Measurements from ENCODE around the gene PLA2G4E.

The PLA2G4E gene

DNA sequence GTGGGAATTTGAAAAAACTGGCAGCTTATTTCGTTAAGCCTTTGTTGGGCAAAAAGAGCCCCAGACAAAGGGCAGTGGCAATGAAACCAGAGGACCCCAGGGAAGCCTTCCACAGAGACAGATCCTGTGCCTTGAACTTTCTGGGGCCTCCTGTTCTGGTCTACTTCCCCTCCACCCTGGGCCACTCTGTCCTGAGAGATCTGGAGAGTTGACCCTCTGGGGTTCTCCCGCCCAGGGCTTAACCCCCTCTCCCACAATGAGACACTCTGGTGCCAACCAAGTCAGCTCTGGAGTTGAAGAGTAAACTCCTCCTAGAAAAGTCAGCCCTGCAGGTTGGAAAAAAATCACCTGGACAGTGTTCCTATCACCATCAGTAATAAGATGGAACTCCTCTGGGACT lies 69.3 kb downstream of the PLA2G4E start:
- DNase-seq, result no peak

DNA sequence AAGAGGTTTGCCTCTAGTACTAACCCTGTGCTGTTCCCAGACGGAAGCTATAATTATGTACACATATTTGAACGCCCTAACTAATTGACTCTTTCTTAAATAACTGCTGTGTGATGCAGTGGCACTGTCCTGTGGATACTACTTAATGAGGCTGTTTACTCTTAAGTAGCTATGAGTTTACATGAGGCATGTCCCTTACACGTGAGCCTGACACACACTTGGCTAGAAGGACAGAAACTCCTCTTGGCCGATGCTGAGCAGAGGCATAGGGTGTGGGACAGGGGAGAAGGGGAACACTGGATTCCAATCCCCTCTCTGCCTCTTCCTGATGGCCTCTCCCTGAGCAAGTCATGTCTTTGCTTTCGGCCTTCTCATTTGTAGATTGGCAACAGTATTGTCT lies 70.4 kb downstream of the PLA2G4E start:
- peak; percentile 40 for DNase-seq

DNA sequence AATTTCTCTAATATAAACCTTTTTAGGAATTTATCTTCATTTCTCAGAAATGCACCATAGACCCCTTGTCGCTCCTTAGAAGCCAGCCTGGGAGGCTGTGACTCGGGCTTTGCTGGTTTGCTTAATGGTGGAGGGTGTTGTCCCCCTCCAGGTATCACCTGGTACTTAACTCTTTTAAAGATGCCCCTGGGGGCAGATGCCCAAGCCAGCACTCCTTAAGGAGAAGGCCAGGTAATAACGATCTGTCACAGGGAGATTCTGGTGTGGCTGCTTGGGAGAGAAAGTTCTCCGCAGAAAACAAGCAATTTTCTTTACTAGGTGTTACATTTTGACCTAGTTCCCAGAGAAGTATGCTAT lies 70.7 kb downstream of the PLA2G4E start:
- DNase-seq, result no peak

DNA sequence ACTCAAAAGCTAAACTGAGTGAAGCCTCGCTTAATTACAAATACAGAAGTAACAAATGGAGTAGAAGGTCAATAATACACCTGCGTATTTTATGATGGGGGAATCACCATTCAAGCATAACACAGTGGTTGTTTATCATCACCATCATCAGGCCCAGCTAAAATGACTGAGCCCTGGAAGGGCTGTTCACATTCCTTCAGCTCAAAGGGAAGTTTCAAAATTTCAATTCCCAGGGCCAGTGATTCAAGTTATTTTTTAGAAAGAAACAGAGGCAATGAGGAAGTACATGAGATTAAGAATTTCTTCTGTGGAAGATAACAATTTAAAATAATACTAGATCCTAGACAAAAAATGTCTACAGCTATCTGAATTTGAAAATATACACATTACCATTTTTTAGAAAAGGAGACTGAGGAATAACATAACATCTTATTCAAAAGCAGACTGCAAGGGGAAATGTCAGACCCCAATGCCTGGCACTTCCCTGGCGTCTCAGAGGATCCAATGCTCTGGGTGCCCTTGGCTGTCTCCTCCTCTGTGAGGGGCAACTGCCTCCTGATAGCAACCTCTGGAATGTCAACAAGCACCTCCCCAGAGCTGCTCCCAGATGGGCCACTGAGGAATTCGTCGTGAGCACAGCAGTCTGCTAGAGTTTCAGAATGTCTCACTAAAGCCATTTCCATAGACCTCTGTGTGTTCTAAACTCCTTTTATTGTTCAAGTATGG lies 71.3 kb downstream of the PLA2G4E start:
- no peak for DNase-seq

DNA sequence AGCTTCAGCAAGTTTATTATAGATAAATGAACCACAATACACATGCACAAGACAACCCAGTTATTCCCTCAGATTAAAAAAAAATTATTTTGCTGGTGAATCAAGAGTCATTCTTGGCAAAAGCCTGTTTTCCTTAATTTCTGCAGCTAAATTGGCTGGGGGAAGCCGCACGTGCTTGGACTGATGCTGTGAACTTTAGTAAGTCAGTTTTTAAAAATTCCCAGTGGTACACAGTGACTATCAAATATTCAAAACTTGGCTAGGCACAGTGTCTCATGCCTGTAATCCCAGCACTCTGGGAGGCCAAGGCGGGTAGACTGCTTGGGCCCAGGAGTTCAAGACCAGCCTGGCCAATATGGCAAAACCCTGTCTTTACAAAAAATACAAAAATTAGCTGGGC lies 72.4 kb downstream of the PLA2G4E start:
- DNase-seq, result no peak

DNA sequence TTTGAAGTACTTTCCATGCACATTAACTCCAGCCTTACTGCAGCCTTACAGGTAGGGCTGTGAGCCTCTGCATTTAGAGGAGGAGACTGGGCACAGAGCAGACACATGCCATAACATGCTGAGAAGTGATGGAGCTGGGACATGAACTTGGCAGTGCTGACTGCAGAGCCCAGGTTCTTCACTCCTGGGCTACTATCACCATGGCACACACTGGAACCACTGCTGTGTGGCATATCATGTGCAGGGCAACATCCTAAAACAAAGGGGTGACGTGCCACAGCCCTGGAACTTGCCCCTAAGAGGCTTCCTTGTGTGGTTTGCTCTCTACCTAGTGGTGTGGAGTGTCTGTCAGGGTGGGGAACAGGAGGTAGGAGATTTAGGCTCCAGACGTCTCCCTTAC lies 73.9 kb downstream of the PLA2G4E start:
- no peak for DNase-seq

DNA sequence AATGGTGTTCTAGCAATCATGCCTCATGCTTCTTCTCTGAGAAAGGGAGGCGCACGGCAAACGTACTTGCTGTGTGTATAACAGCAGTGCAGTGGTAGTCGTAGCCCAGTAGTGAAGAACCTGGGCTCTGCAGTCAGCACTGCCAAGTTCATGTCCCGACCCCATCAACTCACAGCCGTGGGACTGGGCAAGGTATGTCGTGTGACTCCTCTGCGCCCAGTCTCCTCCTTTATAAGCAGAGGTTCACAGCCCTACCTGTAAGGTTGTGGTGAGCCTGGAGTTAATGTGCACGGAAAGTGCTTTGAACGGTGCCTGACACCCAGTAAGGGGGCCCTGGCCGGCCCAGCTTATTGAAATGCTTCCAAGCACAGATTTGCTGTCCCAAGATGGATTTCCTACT lies 75.1 kb downstream of the PLA2G4E start:
- peak; percentile 39 for DNase-seq

DNA sequence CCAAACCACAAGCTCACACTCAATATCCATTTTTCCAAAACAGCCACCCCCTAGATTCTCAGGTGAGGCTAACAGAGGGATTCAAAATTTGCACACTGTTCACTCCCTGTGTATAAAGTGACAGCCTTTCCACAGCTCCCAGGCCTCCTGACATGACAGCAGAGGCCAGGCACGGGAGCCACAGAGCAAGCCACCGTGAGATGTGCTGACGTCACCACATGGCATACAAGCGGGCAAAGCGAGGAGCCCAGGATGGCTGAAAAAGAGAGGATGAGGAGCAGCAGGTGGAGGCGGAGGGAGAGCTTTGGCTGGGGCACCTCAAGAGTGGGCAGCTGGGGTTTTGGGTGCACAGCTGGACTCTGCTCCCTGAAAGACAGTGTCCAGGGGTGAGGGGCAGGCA lies 75.6 kb downstream of the PLA2G4E start:
- peak; percentile 27 for DNase-seq

DNA sequence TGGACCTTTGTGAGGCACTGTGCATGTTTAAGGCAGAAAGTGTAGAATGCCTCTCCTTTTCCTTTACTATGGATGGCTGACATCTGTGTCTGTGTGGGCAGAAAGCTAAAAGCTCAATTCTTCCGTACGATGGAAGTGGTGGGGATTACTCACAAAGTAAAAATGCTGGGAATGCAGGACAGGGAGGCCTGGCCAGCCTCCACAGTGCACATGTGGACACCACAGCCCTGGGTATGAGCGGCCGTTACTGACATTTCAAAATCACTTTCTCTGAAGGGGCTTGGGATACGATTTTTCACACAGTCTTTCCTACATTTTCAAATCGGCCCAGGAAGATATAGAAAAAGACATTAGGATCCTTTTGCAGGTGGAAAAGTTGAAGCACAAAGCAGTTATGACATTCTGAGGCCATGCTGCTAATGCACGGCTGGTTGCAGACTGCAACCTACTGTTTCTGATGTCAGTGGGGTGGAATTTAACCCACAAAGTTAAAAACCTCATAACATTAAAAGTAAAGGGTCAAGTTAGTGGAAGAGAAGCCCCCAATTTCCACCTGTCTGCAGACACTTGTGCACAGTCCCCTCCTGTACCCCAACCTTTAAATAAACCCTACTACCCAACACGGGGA lies 76.4 kb downstream of the PLA2G4E start:
- peak; percentile 74 for DNase-seq

DNA sequence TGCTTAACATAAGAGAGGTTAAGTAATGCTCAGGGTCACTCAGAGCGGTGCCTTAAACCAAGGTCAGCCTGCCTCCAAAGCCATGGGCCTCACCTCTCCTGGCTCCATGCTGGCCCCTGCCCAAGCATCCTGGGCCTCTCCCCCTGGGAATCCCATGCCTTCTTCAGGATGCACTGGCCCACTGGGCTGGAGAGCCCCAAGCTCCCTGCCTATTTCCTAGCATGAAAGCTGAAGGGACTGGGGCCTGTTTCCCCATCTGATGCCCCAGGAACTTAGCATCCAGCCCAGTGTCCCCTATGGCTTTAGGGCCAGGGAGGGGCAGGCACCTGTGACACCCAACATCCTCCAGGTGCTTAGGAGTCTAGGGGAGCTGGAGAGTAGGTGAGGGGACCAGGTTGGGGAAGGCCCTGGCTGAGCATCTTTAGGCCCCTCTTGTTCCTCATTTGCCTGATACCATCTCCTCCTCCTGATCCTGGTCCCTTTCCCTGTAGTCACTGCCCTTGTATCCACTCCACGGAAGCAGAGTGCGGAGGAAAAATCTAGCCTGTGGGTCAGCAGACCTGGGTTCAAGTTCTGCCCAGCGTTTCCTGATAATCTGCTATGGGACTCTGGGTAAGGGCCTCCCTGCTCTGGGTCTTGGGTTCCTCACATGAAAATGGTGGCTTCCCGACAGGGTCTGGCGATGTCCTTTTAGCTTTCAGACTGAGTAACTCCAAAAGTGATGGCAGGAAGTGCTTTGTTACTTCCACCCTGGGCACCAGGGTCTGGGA lies 77.1 kb downstream of the PLA2G4E start:
- DNase-seq, result no peak

DNA sequence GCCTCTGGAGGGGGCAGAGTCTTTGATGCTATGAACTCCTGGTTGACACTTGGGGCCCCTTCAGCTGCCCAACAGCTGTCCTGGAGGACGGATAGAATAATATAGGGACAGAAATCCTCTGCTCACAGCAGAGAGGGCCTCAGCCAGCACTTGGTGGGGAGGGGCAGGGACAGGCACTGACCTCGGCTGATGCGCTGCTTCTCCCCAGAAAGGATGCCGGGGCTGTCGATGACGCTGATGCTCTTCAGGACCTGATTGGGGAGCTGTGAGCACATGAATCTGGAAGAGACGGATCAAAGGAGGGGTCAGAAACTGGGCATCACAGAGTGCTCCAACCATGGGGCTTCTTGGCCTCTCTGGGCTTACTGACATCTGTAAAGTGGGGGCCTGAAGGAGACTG lies 78.0 kb downstream of the PLA2G4E start:
- peak; percentile 32 for DNase-seq

DNA sequence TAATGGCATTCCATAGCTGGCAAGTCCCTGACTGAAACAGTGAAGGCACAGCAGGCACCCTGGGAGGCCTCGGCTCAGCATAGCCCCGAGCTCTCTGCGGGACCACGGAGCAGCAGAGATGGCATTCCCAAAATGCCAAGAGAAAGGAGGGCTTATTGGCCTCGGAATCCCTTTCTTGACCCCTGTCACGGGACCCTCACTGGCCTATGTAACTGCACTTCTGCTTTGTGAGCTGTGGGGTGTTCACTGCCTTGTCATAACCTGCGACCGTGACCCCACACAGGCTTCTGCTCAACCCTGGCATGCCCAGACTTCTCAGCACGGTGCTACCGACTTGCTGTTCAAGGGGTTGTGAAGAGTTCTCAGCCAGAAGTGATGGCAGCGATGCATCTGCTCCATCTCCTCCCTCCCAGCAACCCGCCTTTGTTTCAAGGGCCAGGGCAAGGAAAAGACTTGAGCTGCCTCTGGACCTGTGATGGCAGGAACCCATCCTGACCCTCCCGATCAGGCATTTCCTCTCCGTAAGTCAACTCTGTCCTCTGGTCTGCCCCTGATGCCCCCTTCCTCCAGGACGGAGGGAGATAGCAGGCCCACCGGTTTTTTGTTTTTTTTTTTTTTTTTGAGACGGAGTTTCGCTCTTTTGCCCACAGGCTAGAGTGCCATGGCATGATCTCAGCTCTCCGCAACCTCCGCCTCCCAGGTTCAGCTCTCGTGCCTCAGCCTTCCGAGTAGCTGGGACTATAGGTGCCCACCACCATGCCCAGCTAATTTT lies 79.0 kb downstream of the PLA2G4E start:
- peak; percentile 33 for DNase-seq

DNA sequence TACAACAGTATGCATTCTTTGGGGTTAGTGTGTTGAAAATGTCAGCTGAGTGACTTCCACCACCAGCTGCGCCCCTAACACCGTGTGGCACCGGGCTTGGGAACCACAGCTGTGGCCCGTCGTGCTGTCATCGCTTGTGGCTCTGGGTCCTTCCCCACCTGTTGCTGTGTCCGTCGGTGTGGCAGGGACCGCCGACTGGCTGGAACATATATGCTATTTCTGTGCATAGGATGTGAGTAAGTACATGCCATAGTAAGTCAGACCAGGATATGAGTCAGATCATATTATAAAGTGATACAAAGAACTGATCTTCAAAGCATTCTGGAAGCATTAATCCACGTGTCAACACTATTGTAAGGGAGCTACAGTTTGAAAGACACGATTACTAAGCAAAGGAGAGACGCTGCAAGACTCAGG lies 80.4 kb downstream of the PLA2G4E start:
- peak; percentile 59 for DNase-seq

DNA sequence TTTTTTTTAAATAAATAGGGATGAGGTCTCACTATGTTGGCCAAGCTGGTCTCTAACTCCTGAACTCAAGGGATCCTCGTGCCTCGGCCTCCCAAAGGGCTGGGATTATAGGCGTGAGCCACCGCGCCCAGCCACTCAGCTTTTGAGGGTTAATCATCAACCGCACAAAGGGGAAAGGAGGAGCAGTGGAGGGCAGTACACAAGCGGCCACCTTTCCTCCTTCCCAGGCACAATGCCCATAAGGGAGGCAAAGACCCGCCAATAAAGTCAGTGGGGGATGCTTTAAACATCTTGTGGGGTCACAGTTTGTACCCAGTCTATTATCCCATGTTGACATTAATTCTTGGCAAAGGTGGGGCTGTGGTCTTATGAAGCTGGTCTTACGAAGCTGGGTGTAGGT lies 80.9 kb downstream of the PLA2G4E start:
- no peak for DNase-seq

DNA sequence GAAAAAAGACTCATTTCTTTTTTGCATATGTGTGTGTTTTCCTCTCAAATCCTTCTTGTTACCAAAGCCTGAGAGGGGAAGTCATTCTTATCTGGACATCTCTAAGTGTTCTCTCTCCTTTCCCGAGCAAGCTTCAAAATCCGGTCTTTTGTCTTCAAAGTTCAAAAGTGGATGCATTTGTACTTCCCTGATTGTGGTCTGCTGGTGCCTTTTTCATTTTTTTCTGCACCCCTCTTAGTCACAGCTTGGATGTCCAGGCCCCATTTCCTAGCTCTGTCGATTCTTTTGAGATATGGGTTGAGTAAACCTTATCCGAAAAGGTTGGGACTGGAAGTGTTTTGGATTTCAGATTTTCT lies 83.3 kb downstream of the PLA2G4E start:
- DNase-seq, result no peak

DNA sequence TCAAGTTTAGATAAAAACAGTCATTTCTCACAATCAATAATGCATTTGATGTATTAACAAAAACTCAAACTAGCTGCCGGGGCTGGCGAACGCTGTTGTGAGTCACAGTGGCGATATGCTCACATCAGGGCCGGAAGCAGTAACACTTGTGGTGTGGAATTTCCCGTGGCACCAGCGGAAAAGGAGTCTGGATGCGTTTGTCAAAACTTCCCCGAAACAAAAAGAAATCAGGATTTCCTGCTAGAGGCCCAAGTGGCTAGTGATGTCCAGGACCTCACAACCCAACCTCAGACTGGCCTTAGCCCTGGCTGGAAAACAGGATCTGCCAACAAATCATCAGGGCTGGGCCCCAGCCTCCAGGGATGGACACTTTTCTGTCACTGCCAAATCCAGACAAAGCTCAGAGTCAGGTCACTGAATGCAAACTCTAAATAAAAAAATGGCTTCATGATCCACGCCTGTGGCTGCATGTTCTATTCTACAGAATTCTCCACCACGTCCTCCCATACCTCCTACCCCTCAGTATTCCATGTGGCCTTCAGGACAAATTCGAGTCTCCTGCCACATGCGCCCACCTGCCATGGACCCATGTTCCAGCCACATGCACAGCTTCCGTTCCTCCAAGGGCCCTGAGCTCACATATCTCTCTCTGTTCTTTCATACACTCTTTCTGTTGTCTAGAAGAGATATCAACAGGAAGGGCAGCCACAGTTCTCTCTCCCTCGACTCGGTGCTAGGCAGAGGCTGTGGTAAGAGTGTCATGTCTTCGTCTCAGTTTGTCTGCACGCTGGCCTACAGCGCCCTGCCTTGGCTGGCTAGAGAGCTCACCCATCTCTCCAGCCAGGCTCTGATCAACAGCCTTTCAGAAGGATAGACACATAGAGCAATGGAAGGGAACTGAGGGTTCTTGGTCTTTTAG lies 83.9 kb downstream of the PLA2G4E start:
- peak; percentile 44 for DNase-seq

DNA sequence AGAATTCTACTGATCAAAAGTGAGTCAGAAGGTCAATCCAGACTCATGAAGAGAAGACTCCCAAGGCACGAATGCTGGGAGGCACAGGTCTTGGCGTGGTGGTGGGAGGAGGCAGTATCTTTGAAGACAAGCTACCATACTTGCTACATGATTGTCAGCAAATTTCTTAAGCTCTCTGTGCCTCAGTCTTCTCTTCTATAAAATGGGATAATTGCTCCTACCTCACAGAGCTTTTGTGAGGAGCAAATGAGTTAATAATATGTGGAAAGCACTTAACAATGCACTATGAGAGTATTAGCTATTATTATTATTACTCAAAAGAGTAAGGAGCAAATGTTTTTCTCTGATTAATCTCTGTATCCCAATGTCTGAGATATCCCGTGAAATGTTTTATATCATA lies 84.7 kb downstream of the PLA2G4E start:
- DNase-seq, result no peak

DNA sequence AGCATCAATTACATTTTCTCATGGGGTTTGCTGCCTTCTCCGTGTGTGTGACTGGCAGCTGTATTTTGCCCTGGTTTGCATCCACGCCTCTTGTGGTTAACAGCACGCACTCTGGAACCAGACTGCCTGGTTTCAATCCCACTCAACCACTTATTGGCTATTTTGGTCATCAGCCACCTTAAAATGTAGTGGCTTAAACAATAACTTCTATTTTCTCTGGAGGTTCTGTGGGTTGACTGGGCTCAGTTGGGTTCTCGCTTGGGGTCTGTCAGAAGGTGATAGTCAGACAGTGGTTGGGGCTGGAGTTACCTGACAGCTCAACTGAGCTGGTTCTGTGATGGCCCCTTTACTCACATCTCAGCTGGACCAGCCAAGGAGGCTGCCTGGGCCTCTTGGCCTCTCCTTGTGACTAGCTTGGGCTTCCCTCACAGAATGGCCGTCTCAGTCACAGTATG lies 85.2 kb downstream of the PLA2G4E start:
- DNase-seq, result peak; percentile 26

DNA sequence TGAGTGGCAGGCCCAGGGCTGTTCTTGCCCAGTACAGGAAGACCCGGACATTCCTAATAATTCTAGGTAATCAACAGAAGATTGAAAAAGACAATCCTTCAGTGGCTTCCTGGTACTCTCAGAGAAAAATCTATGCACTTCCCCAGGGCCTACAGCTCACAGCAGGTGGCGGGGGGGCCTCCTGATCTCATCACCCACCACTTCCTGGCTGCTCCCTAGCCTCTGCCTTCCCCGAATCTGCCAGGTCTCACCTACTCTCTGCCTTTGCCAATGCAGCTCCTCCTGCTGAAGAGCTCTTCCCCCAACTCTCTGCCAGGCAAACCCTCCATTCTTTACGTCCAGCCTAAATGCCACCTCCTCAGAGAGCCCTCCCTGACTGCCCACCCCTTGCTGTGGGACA lies 86.0 kb downstream of the PLA2G4E start:
- DNase-seq, result peak; percentile 36

DNA sequence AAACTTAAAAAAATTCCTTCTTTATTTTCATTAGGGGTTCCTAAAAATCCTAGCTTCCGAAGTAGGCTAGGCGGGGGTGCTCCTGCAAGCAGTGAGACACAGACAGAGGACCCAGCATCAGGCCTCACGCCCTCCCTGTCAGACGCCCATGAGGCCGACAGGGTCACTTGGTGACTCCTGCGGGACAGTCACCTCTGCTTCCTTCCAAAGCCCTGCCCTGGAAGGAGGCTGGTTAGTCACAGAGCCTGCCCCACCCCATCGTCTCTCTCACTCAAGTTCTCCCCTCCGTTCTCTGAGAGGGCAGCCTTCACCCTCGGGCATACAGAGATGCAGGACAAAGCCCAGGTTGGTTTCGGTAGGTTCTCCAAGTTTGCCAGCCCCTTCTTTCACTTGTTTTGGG lies 87.1 kb downstream of the PLA2G4E start:
- DNase-seq, result no peak

DNA sequence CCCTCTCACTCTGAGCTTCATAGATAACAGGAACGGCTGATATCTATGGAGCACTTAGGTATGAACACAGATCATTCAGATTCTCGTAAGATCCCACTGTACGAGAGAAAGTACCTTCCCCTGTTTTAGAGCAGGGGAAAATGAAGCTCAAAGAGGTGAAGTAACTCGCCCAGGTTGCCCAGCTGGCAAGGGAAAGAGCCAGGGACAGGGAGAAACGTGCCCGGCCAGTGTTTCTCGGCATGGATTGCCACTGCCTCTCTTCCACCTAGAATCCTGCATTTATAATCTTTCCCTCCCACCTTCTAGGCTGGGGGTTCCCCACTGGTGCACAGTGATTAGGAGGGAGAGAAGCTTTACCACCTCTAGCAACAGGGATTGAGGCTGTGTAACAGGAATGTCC lies 87.5 kb downstream of the PLA2G4E start:
- DNase-seq, result no peak
